ENCODE measurements around the gene TBC1D22A.
"Not testable (repeated sequence)": the region's sequence is repeated elsewhere in the genome, so short reads cannot be mapped to it uniquely, and the experiment has no call there.

Gene TBC1D22A

GRCh38 chr22:46977656-46978343, 215.3 kb downstream of the TBC1D22A start:
- no peaks in the 10 kb centered on the region for H4K20me1 ChIP-seq (ENCODE audit: insufficient read depth, low read length)
- no peaks in the 10 kb centered on the region for H3K9me2 ChIP-seq (ENCODE audit: low read depth, low read length)
- no peaks in the 10 kb centered on the region for H3K4me1 ChIP-seq (ENCODE audit: insufficient read depth, low read length, severe bottlenecking)
- TF ChIP-seq EZH2 (IDR thresholded peaks at IDR 0.05; ENCODE audit: borderline replicate concordance, low read length) (no peak), CTCF (IDR thresholded peaks at IDR 0.05; ENCODE audit: low read length) (no peak)
- H3K4me2 ChIP-seq (ENCODE audit: low read length) = no peak overlapping the region
- H3K9me3 ChIP-seq (ENCODE audit: low read length) = no peaks in the 10 kb centered on the region
- H3K9ac ChIP-seq (ENCODE audit: low read length) = no peak overlapping the region
- no peak overlapping the region for H3K4me3 ChIP-seq (ENCODE audit: low read depth, low read length, poor library complexity, severe bottlenecking)
- no peak overlapping the region for H2AFZ ChIP-seq (ENCODE audit: low read length)
- H3K27me3 ChIP-seq (ENCODE audit: insufficient read depth, low read length) = no peaks in the 10 kb centered on the region
- no peaks in the 10 kb centered on the region for H3K79me2 ChIP-seq (ENCODE audit: insufficient read depth, low read length)
- H3K27ac ChIP-seq (ENCODE audit: low read depth, low read length, poor library complexity, severe bottlenecking) = no peak overlapping the region
- no peaks in the 10 kb centered on the region for H3F3A ChIP-seq (ENCODE audit: insufficient read depth, low read length)
- H3K36me3 ChIP-seq (ENCODE audit: insufficient read depth, low read length) = peaks cover 51% of the 10 kb centered on the region

- H3K4me3 ChIP-seq (ENCODE audit: low read depth, low read length, poor library complexity, severe bottlenecking); H3K27ac ChIP-seq (ENCODE audit: low read depth, low read length, poor library complexity, severe bottlenecking); H3K27me3 ChIP-seq (ENCODE audit: insufficient read depth, low read length); H3F3A ChIP-seq (ENCODE audit: insufficient read depth, low read length); H3K9ac ChIP-seq (ENCODE audit: low read length); H3K9me2 ChIP-seq (ENCODE audit: low read depth, low read length); H3K9me3 ChIP-seq (ENCODE audit: low read length); H3K4me2 ChIP-seq (ENCODE audit: low read length); H3K4me1 ChIP-seq (ENCODE audit: insufficient read depth, low read length, severe bottlenecking); H4K20me1 ChIP-seq (ENCODE audit: insufficient read depth, low read length); H2AFZ ChIP-seq (ENCODE audit: low read length); H3K79me2 ChIP-seq (ENCODE audit: insufficient read depth, low read length): not testable (repeated sequence)
- peaks cover 51% of the 10 kb centered on the region for H3K36me3 ChIP-seq (ENCODE audit: insufficient read depth, low read length)
These were observed 216.2 kb downstream of the TBC1D22A start for GRCh38 chr22:46978668-46979067.

GRCh38 chr22:46979506-46979905, 217.1 kb downstream of the TBC1D22A start:
- no peaks in the 10 kb centered on the region for H4K20me1 ChIP-seq (ENCODE audit: insufficient read depth, low read length)
- no peaks in the 10 kb centered on the region for H3F3A ChIP-seq (ENCODE audit: insufficient read depth, low read length)
- H3K9me3 ChIP-seq (ENCODE audit: low read length) = no peaks in the 10 kb centered on the region
- TF ChIP-seq EZH2 (IDR thresholded peaks at IDR 0.05; ENCODE audit: borderline replicate concordance, low read length) = no peak
- no peak for TF ChIP-seq CTCF (IDR thresholded peaks at IDR 0.05; ENCODE audit: low read length)
- no peak overlapping the region for H3K9ac ChIP-seq (ENCODE audit: low read length)
- H3K36me3 ChIP-seq (ENCODE audit: insufficient read depth, low read length) = peaks cover 45% of the 10 kb centered on the region
- H3K9me2 ChIP-seq (ENCODE audit: low read depth, low read length) = no peaks in the 10 kb centered on the region
- H3K4me3 ChIP-seq (ENCODE audit: low read depth, low read length, poor library complexity, severe bottlenecking) = no peak overlapping the region
- H3K4me1 ChIP-seq (ENCODE audit: insufficient read depth, low read length, severe bottlenecking) = no peaks in the 10 kb centered on the region
- no peak overlapping the region for H3K4me2 ChIP-seq (ENCODE audit: low read length)
- H3K27me3 ChIP-seq (ENCODE audit: insufficient read depth, low read length) = no peaks in the 10 kb centered on the region
- H2AFZ ChIP-seq (ENCODE audit: low read length) = no peak overlapping the region
- H3K79me2 ChIP-seq (ENCODE audit: insufficient read depth, low read length) = no peaks in the 10 kb centered on the region
- no peak overlapping the region for H3K27ac ChIP-seq (ENCODE audit: low read depth, low read length, poor library complexity, severe bottlenecking)

- Histone ChIP-seq H3K4me1 (ENCODE audit: insufficient read depth, low read length, severe bottlenecking) (no peaks in the 10 kb centered on the region), H3K27ac (ENCODE audit: low read depth, low read length, poor library complexity, severe bottlenecking) (no peak overlapping the region), H3K27me3 (ENCODE audit: insufficient read depth, low read length) (no peaks in the 10 kb centered on the region), H3K4me3 (ENCODE audit: low read depth, low read length, poor library complexity, severe bottlenecking) (no peak overlapping the region), H4K20me1 (ENCODE audit: insufficient read depth, low read length) (no peaks in the 10 kb centered on the region), H3K4me2 (ENCODE audit: low read length) (no peak overlapping the region), H3K9me3 (ENCODE audit: low read length) (no peaks in the 10 kb centered on the region), H3F3A (ENCODE audit: insufficient read depth, low read length) (no peaks in the 10 kb centered on the region), H3K9me2 (ENCODE audit: low read depth, low read length) (no peaks in the 10 kb centered on the region), H2AFZ (ENCODE audit: low read length) (no peak overlapping the region), H3K36me3 (ENCODE audit: insufficient read depth, low read length) (peaks cover 38% of the 10 kb centered on the region), H3K79me2 (ENCODE audit: insufficient read depth, low read length) (no peaks in the 10 kb centered on the region), H3K9ac (ENCODE audit: low read length) (no peak overlapping the region)
- TF ChIP-seq EZH2 (IDR thresholded peaks at IDR 0.05; ENCODE audit: borderline replicate concordance, low read length) (no peak), CTCF (IDR thresholded peaks at IDR 0.05; ENCODE audit: low read length) (no peak)
These were observed 217.9 kb downstream of the TBC1D22A start for GRCh38 chr22:46980392-46980791.
